Cerebellar nuclear complex (tissue), 1 donor: ENCODE measurements around the gene TM7SF2.

Experiments used
- DNase-seq, 2 experiments: peaks; one replicate each; lab custom pipeline; 2025; lab: John Stamatoyannopoulos, UW

TM7SF2 gene

GRCh38 chr11:65090628-65091027 lies 21.0 kb upstream of the TM7SF2 start:
- DNase-seq = no peak

GRCh38 chr11:65095427-65095826 lies 16.2 kb upstream of the TM7SF2 start:
- no peak for DNase-seq

DNA sequence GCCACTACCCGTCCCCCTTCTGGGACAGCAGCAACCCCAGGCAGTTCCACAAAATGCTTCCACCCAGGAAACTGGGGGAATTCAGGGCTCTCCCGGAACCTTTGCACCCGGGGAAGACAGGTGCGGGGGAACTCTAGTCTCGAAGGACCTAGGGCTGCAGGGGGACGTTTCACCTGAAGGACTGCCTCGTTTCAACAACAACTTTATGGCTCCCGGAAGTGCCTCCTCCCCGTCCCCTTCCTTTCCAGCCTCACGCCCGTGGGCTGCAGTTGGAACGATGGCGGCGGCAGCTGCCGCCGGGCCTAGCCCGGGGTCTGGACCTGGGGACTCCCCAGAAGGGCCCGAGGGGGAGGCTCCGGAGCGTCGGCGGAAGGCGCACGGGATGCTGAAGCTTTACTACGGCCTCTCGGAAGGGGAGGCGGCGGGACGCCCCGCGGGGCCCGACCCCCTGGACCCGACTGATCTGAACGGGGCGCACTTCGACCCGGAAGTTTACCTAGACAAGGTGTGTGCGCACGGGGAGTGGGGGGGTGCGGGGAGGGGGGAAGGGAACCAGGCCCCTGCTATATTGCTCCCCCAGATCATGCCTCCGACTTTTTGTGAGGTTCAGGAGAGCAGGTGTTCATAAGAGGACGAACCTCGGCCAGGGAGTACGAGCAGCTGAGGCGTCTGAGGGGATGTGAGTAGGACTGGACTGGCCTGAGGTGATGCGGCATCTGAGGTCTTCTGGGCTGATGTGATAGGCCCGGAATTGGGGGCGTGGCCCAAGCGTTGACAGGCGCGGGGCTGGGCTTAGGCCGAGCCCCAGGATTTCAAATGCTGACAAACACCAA lies 15.5 kb upstream of the TM7SF2 start, which contains the start of gene VPS51:
Gene VPS51 (plus strand): TSS at position 241 of the 833 bp plus-strand sequence. CDS start 37 bp downstream, at position 278.
- peak in 1 of 2 experiments; percentile 66 for DNase-seq

GRCh38 chr11:65096926-65097325 lies 14.7 kb upstream of the TM7SF2 start:
- DNase-seq = no peak

DNA sequence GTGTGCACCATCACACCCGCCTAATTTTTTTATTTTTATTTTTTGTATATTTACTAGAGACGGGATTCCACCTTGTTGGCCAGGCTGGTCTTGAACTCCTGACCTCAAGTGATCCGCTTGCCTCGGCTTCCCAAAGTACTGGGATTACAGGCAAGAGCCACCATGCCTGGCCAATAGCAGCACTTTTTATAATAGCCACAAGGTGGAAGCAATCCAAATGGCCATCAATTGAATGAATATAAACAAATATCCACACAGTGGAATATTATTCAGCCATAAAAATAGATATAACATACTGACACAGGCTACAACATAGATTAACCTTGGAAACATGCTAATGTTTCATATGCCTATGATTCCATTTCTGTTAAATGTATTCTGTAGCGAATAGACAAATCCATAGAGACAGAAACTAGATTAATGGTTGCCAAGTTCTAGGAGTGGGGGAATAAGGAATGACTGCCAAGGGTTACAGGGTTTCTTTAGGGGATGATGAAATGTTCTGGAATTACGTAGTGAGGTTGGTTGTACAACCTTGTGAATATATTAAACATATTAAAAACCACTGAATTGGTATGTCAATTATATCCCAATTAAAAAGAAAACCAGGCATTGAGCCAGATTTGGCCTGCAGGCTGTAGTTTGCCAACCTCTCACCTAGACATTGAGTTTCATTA lies 10.9 kb upstream of the TM7SF2 start:
- no peak for DNase-seq

- no peak for DNase-seq
These were observed 9.3 kb upstream of the TM7SF2 start for GRCh38 chr11:65102142-65103095.

GRCh38 chr11:65103476-65103875 lies 8.2 kb upstream of the TM7SF2 start:
- DNase-seq = no peak

GRCh38 chr11:65104628-65105027 lies 7.0 kb upstream of the TM7SF2 start:
- DNase-seq = no peak

DNA sequence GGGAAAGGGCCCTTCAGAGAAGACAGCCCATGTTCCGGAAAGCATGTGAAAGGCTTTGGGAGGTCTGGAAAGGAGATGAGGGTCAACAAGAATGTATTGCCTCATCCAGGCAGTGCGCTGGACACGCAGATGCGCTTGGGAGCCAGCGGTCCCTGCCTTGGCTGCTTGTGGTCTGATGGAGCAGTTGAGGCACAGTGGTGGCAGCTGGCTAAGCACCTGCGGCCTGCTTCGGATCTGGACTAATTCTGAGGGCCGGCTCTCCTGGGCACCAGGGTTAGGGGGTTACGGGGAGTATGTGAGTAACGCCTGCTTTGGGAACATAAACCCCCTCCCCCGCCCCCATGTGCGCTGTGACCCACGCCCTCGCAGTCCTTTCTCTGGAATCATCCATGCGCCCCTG lies 4.6 kb upstream of the TM7SF2 start:
- DNase-seq = no peak

GRCh38 chr11:65107751-65108468 lies 3.8 kb upstream of the TM7SF2 start:
- DNase-seq = no peak

GRCh38 chr11:65108469-65109123 lies 3.1 kb upstream of the TM7SF2 start:
- no peak for DNase-seq

DNA sequence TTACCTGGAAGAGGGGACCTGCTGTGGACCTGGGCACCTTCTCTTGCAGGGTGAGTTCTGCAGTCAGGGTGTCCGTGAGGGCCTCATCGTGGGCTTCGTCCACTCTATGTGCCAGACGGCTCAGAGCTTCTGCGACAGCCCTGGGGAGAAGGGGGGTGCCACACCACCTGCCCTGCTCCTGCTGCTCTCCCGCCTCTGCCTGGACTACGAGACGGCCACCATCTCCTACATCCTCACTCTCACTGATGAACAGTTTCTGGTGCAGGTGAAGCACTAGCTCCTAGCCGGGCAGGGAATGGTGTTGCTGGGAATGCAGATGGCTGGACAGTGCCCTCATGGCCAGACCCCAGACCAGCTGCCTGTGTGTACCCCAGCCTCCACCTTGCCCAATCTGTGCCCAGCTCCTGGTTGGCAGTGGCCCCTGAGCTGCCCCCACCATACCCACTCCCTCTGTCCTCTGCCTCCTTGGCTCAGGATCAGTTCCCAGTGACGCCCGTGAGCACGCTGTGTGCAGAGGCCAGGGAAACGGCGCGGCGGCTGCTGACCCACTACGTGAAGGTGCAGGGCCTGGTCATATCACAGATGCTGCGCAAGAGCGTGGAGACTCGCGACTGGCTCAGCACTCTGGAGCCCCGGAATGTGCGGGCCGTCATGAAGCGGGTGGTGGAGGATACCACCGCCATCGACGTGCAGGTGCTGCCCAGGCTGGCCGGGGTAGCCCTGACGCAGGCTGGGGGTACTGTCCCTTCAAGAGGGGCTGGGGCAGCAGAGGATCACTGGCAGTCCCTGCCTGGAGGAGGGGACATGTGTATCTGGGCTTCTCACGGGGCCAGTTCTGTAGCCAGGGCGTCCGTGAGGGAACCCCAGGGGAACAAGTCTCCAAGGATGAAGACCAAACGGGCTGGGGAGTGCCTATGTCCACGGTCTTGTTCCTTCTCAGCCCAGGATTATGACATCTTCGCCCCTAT lies 2.2 kb upstream of the TM7SF2 start:
- no peak for DNase-seq

DNA sequence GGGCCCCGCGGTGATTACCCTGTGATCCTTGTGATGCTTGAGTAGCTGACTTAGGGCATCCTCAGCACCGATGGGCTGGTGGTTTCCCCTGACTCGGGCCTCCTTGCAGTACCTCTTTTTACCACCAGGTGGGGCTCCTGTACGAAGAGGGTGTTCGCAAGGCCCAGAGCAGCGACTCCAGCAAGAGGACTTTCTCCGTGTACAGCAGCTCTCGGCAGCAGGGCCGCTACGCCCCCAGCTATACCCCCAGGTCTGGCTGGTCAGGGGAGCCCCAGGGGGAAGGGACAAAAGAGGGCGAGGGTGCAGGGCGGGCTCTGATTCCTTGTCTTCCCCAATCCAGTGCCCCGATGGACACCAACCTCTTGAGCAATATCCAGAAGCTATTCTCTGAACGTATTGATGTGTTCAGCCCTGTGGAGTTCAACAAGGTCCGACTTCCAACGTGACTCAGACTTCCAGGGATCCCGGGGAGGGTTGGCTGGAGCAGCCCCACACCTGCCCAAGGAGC lies 1.3 kb upstream of the TM7SF2 start:
- DNase-seq = peak in 1 of 2 experiments; percentile 53

DNA sequence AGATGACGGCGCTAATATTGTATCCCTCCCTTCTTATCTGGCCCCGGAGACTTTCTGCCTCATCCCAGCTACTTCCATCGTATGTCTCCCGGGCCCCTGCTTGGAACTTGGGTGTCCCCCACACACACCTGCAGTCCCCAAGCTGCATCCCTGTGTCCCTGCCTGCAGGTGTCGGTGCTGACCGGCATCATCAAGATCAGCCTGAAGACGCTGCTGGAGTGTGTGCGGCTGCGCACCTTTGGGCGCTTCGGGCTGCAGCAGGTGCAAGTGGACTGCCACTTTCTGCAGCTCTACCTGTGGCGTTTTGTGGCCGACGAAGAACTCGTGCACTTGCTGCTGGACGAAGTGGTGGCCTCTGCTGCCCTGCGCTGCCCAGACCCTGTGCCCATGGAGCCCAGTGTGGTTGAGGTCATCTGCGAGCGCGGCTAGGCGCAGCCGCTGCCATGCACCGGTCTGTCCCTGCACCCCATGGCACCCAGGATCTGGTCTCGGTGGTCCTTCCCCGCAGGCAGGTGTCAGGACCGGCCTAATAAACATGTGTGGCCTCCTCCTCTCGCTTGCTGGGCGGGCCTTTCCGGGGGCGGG lies 421 bp upstream of the TM7SF2 start:
- no peak for DNase-seq

GRCh38 chr11:65112546-65113360 lies 1.1 kb downstream of the TM7SF2 start:
- DNase-seq = no peak

- DNase-seq = no peak
These were observed 1.7 kb downstream of the TM7SF2 start for GRCh38 chr11:65113361-65113756.

GRCh38 chr11:65113839-65114238 lies 2.2 kb downstream of the TM7SF2 start:
- no peak for DNase-seq

DNA sequence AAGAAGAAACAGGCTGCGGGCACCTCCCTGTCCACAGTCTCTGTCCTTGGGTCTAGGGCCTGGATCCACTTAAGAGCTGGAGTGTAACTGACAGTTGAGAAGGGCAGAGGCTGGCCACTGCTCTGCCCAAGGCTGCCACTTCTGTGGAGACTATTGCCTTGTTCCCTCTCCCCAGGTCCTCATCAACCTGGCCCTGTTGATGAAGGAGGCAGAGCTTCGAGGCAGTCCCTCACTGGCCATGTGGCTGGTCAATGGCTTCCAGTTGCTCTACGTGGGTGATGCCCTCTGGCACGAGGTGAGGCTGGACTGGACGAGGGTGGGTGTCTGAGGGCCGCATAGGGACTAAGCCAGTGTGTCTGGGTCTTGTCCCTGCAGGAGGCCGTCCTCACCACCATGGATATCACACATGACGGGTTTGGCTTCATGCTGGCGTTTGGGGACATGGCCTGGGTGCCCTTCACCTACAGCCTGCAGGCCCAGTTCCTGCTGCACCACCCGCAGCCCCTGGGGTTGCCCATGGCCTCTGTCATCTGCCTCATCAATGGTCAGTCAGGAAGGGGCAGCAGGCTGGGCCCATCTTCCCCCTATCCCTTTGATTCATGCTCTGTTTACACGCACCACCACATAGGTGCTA lies 3.0 kb downstream of the TM7SF2 start:
- no peak for DNase-seq
